ENCODE results near the gene MAPK10. TPM values are rescaled to one million over a fixed set of nuclear protein-coding genes. Genes with fewer than 3 reads are reported as not detected.

The MAPK10 gene
- total RNA-seq, 1 experiment from 2014 or later = 6.8 TPM

- TF ChIP-seq CTCF (conservative IDR thresholded peaks at IDR 0.05; ENCODE audit: low read depth, low read length) (no peak), EZH2 (IDR thresholded peaks at IDR 0.05; ENCODE audit: borderline replicate concordance, low read depth, low read length, poor library complexity, severe bottlenecking) (no peak)
- BruUV-seq (replicated peaks) = no TSS peak
- Histone ChIP-seq H3K4me1 (ENCODE audit: insufficient read depth, low read length, poor library complexity, severe bottlenecking) (no peaks in the 10 kb centered on the region), H3K36me3 (ENCODE audit: insufficient read depth, low read length, poor library complexity, severe bottlenecking) (no peaks in the 10 kb centered on the region), H3K4me3 (ENCODE audit: low read depth, low read length, poor library complexity, severe bottlenecking) (no peak overlapping the region), H3K9me3 (ENCODE audit: low read depth, low read length, poor library complexity, severe bottlenecking) (no peaks in the 10 kb centered on the region), H3K27ac (ENCODE audit: low read depth, low read length, poor library complexity, severe bottlenecking) (no peak overlapping the region), H3K27me3 (replicated peaks; ENCODE audit: insufficient read depth, low read depth, low read length, poor library complexity) (no peaks in the 10 kb centered on the region)
- intact Hi-C loops (cut with micrococcal nuclease; ENCODE audit: unreplicated experiment) = no loop called here
- ChIA-PET POLR2A (ENCODE audit: low non-redundant PET) (no interaction called here), CTCF (no interaction called here)
- no peak for DNase-seq (ENCODE audit: low spot score)
Observed at GRCh38 chr4:86033171-86033570, 326.7 kb downstream of the MAPK10 start.

- no TSS peak for BruUV-seq (replicated peaks)
- no peak for DNase-seq (ENCODE audit: low spot score)
- POLR2A ChIA-PET (ENCODE audit: low non-redundant PET) = no interaction called here
- H3K27me3 ChIP-seq (replicated peaks; ENCODE audit: insufficient read depth, low read depth, low read length, poor library complexity) = no peaks in the 10 kb centered on the region
- no peak for TF ChIP-seq EZH2 (IDR thresholded peaks at IDR 0.05; ENCODE audit: borderline replicate concordance, low read depth, low read length, poor library complexity, severe bottlenecking)
- no peak for TF ChIP-seq CTCF (conservative IDR thresholded peaks at IDR 0.05; ENCODE audit: low read depth, low read length)
- H3K9me3 ChIP-seq (ENCODE audit: low read depth, low read length, poor library complexity, severe bottlenecking) = no peaks in the 10 kb centered on the region
- H3K36me3 ChIP-seq (ENCODE audit: insufficient read depth, low read length, poor library complexity, severe bottlenecking) = no peaks in the 10 kb centered on the region
- H3K4me1 ChIP-seq (ENCODE audit: insufficient read depth, low read length, poor library complexity, severe bottlenecking) = no peaks in the 10 kb centered on the region
- CTCF ChIA-PET = no interaction called here
- H3K27ac ChIP-seq (ENCODE audit: low read depth, low read length, poor library complexity, severe bottlenecking) = no peak overlapping the region
- intact Hi-C loops (cut with micrococcal nuclease; ENCODE audit: unreplicated experiment) = no loop called here
- H3K4me3 ChIP-seq (ENCODE audit: low read depth, low read length, poor library complexity, severe bottlenecking) = no peak overlapping the region
Observed at GRCh38 chr4:86032476-86033022, 327.3 kb downstream of the MAPK10 start.

- ChIA-PET POLR2A (ENCODE audit: low non-redundant PET) (no interaction called here), CTCF (no interaction called here)
- Histone ChIP-seq H3K4me3 (ENCODE audit: low read depth, low read length, poor library complexity, severe bottlenecking) (no peak overlapping the region), H3K27ac (ENCODE audit: low read depth, low read length, poor library complexity, severe bottlenecking) (no peak overlapping the region), H3K36me3 (ENCODE audit: insufficient read depth, low read length, poor library complexity, severe bottlenecking) (no peaks in the 10 kb centered on the region), H3K9me3 (ENCODE audit: low read depth, low read length, poor library complexity, severe bottlenecking) (no peaks in the 10 kb centered on the region), H3K27me3 (replicated peaks; ENCODE audit: insufficient read depth, low read depth, low read length, poor library complexity) (no peaks in the 10 kb centered on the region), H3K4me1 (ENCODE audit: insufficient read depth, low read length, poor library complexity, severe bottlenecking) (no peaks in the 10 kb centered on the region)
- TF ChIP-seq EZH2 (IDR thresholded peaks at IDR 0.05; ENCODE audit: borderline replicate concordance, low read depth, low read length, poor library complexity, severe bottlenecking) (no peak), CTCF (conservative IDR thresholded peaks at IDR 0.05; ENCODE audit: low read depth, low read length) (no peak)
- intact Hi-C loops (cut with micrococcal nuclease; ENCODE audit: unreplicated experiment) = no loop called here
- no peak for DNase-seq (ENCODE audit: low spot score)
- no TSS peak for BruUV-seq (replicated peaks)
Observed at GRCh38 chr4:86031927-86032326, 327.9 kb downstream of the MAPK10 start.
